Measurements from ENCODE around the gene MON2. TPM values are rescaled to one million over a fixed set of nuclear protein-coding genes. Genes with fewer than 3 reads are reported as not detected.

The MON2 gene
- total and polyA plus RNA-seq, 10 of the 15 experiments (the other 5 are each of a cell fraction or from before 2014, with no cell fraction given) = 5.4 to 34.3 (median 23.4) TPM

- ChIA-PET SMC1A (ENCODE audit: uncharacterized antibody, unreplicated experiment) (interaction anchor here (0.6 to 2.1 kb wide), 13 partner anchors 8 to 203 kb away, joined by 3 to 12 read pairs (median 4); no protein-coding TSS in a partner anchor), RAD21 (ENCODE audit: unreplicated experiment) (interaction anchor here (0.6 to 2.0 kb wide), 8 partner anchors 9 to 156 kb away, joined by 3 to 13 read pairs (median 4); no protein-coding TSS in a partner anchor)
- peak overlapping the region; percentile 47 for H2AFZ ChIP-seq (ENCODE audit: control insufficient read depth, low read depth, low read length)
- TF ChIP-seq BCL11A (IDR thresholded peaks at IDR 0.05; ENCODE audit: low read depth, low read length) (0 out of 2 replicates have a peak, but pooled peaks have one; percentile 39), RFX5 (IDR thresholded peaks at IDR 0.05; ENCODE audit: low read depth, low read length) (no peak), MYB (IDR thresholded peaks at IDR 0.05; ENCODE audit: borderline replicate concordance, low read depth, low read length) (no peak), RCOR1 (conservative IDR thresholded peaks at IDR 0.05; ENCODE audit: low read depth, low read length) (no peak), POU2F2 (IDR thresholded peaks at IDR 0.05; ENCODE audit: borderline replicate concordance, low read depth, low read length) (no peak), SMARCA5 (IDR thresholded peaks at IDR 0.05) (no peak), STAT3 (IDR thresholded peaks at IDR 0.05; ENCODE audit: low read depth, low read length) (no peak), ATF2 (IDR thresholded peaks at IDR 0.05; ENCODE audit: low read length) (peak; percentile 88), FOXM1 (IDR thresholded peaks at IDR 0.05; ENCODE audit: low read depth, low read length) (peak; percentile 75), CBX5 (IDR thresholded peaks at IDR 0.05; ENCODE audit: low read depth) (no peak), GATAD2B (conservative IDR thresholded peaks at IDR 0.05; ENCODE audit: low read depth) (no peak), KLF5 (IDR thresholded peaks at IDR 0.05; ENCODE audit: partially characterized antibody) (no peak), HDAC6 (IDR thresholded peaks at IDR 0.05; ENCODE audit: unreplicated experiment) (no peak)
- TF ChIP-seq, protein P1, sequence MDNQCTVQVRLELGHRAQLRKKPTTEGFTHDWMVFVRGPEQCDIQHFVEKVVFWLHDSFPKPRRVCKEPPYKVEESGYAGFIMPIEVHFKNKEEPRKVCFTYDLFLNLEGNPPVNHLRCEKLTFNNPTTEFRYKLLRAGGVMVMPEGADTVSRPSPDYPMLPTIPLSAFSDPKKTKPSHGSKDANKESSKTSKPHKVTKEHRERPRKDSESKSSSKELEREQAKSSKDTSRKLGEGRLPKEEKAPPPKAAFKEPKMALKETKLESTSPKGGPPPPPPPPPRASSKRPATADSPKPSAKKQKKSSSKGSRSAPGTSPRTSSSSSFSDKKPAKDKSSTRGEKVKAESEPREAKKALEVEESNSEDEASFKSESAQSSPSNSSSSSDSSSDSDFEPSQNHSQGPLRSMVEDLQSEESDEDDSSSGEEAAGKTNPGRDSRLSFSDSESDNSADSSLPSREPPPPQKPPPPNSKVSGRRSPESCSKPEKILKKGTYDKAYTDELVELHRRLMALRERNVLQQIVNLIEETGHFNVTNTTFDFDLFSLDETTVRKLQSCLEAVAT (IDR thresholded peaks at IDR 0.05) = no peak
- TF ChIP-seq, protein P2, sequence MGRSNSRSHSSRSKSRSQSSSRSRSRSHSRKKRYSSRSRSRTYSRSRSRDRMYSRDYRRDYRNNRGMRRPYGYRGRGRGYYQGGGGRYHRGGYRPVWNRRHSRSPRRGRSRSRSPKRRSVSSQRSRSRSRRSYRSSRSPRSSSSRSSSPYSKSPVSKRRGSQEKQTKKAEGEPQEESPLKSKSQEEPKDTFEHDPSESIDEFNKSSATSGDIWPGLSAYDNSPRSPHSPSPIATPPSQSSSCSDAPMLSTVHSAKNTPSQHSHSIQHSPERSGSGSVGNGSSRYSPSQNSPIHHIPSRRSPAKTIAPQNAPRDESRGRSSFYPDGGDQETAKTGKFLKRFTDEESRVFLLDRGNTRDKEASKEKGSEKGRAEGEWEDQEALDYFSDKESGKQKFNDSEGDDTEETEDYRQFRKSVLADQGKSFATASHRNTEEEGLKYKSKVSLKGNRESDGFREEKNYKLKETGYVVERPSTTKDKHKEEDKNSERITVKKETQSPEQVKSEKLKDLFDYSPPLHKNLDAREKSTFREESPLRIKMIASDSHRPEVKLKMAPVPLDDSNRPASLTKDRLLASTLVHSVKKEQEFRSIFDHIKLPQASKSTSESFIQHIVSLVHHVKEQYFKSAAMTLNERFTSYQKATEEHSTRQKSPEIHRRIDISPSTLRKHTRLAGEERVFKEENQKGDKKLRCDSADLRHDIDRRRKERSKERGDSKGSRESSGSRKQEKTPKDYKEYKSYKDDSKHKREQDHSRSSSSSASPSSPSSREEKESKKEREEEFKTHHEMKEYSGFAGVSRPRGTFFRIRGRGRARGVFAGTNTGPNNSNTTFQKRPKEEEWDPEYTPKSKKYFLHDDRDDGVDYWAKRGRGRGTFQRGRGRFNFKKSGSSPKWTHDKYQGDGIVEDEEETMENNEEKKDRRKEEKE (IDR thresholded peaks at IDR 0.05) = no peak
Measured at GRCh38 chr12:62640910-62641448, 174.4 kb downstream of the MON2 start.

More at GRCh38 chr12:62640910-62641448, 174.4 kb downstream of the MON2 start:
- Histone ChIP-seq H3K79me2 (ENCODE audit: control insufficient read depth, insufficient read depth, low read length) (no peaks in the 10 kb centered on the region), H4K20me1 (ENCODE audit: control insufficient read depth, insufficient read depth) (no peaks in the 10 kb centered on the region), H3K4me3 (peak overlapping the region; percentile 4; the same call in 1 of the 2 replicates), H3K4me2 (ENCODE audit: control insufficient read depth, insufficient read depth) (peak overlapping the region; percentile 67; the same call in 1 of the 2 replicates), H3K27ac (ENCODE audit: control insufficient read depth, insufficient read depth) (no peak overlapping the region), H3K9me3 (replicated peaks; ENCODE audit: control insufficient read depth, insufficient read depth, low read length) (no peaks in the 10 kb centered on the region), H3K4me1 (ENCODE audit: control insufficient read depth, insufficient read depth, low read length) (peaks cover 6% of the 10 kb centered on the region; the same call in 1 of the 2 replicates), H3K36me3 (ENCODE audit: control insufficient read depth in 2 of 2, insufficient read depth in 2 of 2, low read length in 1 of 2) (no peaks in the 10 kb centered on the region), H3K27me3 (replicated peaks in 1 of 2; ENCODE audit: control insufficient read depth in 2 of 2, insufficient read depth in 2 of 2, low read length in 1 of 2) (no peaks in the 10 kb centered on the region), H3K9ac (ENCODE audit: control insufficient read depth, insufficient read depth, low read length) (peak overlapping the region; percentile 21; the same call in 1 of the 2 replicates)
- POLR2A ChIA-PET = interaction anchor here (0.6 to 1.4 kb wide), 6 partner anchors 28 to 173 kb away, joined by 3 to 7 read pairs (median 3); no protein-coding TSS in a partner anchor
- intact Hi-C loops (cut with micrococcal nuclease; ENCODE audit: unreplicated experiment) (loop anchor here (5.0 kb wide), 1 partner anchor 91 kb away; no protein-coding TSS in a partner anchor), in situ Hi-C loops (cut with MboI) (no loop called here)
- no TSS peak for BruUV-seq (replicated peaks)
- ATAC-seq (peak; percentile 95), DNase-seq (ENCODE audit: low read depth, low spot score) (peak; percentile 27), FAIRE-seq (peak; percentile 69)
- CTCF ChIA-PET = interaction anchor here (0.7 to 1.7 kb wide), 9 partner anchors 10 to 172 kb away, joined by 3 to 8 read pairs (median 4); no protein-coding TSS in a partner anchor
- 2% methylated on average over 4 of the region's 4 CpGs for WGBS (ENCODE audit: insufficient coverage, insufficient replicate concordance, low lambda C conversion rate, missing lambda C conversion rate)
